Immature natural killer cell (primary cell): Measurements from ENCODE around the gene MRPL32. TPM values are rescaled to one million over a fixed set of nuclear protein-coding genes. Genes with fewer than 3 reads are reported as not detected.

Experiments
- DNase-seq, 3 donors: peaks; one replicate each; pipeline ENCODE4 v3.0.0; 2022; ENCODE audit warnings: mixed read lengths in 1 of 3
- H3K27ac Mint-ChIP-seq, 6 donors: one replicate each; pipeline ENCODE4 v1.8.0; 2020; ENCODE audit warnings: mixed read lengths in 6 of 6, mild to moderate bottlenecking in 5 of 6, inconsistent platforms in 4 of 6, moderate library complexity in 3 of 6
- H3K27me3 Mint-ChIP-seq, 3 donors: one replicate each; pipeline ENCODE4 v1.8.0; 2020 to 2021; ENCODE audit warnings: low read depth in 3 of 3, mild to moderate bottlenecking in 3 of 3, mixed read lengths in 3 of 3, moderate library complexity in 3 of 3, inconsistent platforms in 1 of 3
- H3K36me3 Mint-ChIP-seq, 3 donors: one replicate each; pipeline ENCODE4 v1.8.0; 2020; ENCODE audit warnings: mixed read lengths in 3 of 3, inconsistent platforms in 2 of 3, mild to moderate bottlenecking in 2 of 3
- H3K4me1 Mint-ChIP-seq, 2 donors: one replicate each; pipeline ENCODE4 v1.8.0; 2020; ENCODE audit warnings: inconsistent platforms in 2 of 2, mild to moderate bottlenecking in 2 of 2, mixed read lengths in 2 of 2, moderate library complexity in 1 of 2
- H3K4me3 Mint-ChIP-seq, 5 donors: one replicate each; pipeline ENCODE4 v1.8.0; 2020; ENCODE audit warnings: mild to moderate bottlenecking in 5 of 5, mixed read lengths in 5 of 5, inconsistent platforms in 3 of 5, moderate library complexity in 3 of 5
- H3K9me3 Mint-ChIP-seq, 6 donors: one replicate each; pipeline ENCODE4 v1.8.0; 2020; ENCODE audit warnings: mild to moderate bottlenecking in 6 of 6, mixed read lengths in 6 of 6, inconsistent platforms in 4 of 6, moderate library complexity in 3 of 6
- polyA plus RNA-seq, 3 donors: library from polyadenylated mRNA; unstranded; fragments of 300-500 nt; fragmentation: Illumina TruSeq; gene quantifications; one replicate each; pipeline ENCODE4 v1.2.3, GENCODE V29; 2021

The MRPL32 gene
- polyA plus RNA-seq, 3 donors from 2014 or later: 23.3 to 37.7 (median 24.1) TPM

- H3K36me3 Mint-ChIP-seq: peaks cover 0 to 4% (median 0%) of the 10 kb centered on the region in 3 donors
- no peak overlapping the region for H3K4me3 Mint-ChIP-seq
- H3K27me3 Mint-ChIP-seq: peaks cover 1 to 3% (median 2%) of the 10 kb centered on the region in 3 donors
- DNase-seq: no peak
- H3K4me1 Mint-ChIP-seq: no peaks in the 10 kb centered on the region
- peaks cover 0 to 4% (median 0%) of the 10 kb centered on the region in 6 donors for H3K9me3 Mint-ChIP-seq
- H3K27ac Mint-ChIP-seq: no peak overlapping the region
Measured at GRCh38 chr7:42986781-42987248, 54.6 kb downstream of the MRPL32 start.

Other genes starting within 250 kb of the MRPL32 start
- 10 to 100 TPM in 1 of 3 donors, 1 to 10 TPM in 1, under 1 TPM in 1; 0.39 to 17.7 (median 4.1) TPM for gene C7orf25, start 20.3 kb upstream of the MRPL32 start, polyA plus RNA-seq
- 100 to 1,000 TPM; 234 to 348 (median 278) TPM for gene PSMA2, start 202 bp upstream of the MRPL32 start, polyA plus RNA-seq
- not detected for gene HECW1, start 180.3 kb downstream of the MRPL32 start, polyA plus RNA-seq